HEK293 (cell line): ENCODE data around the gene PLD6.

ENCODE experiments used
- GLIS2 ChIP-seq: fragments of 450-650 bp; formaldehyde crosslinking; IDR thresholded peaks from 2 replicates; pipeline ENCODE4 v1.5.1; 2016; ENCODE audit warnings: missing biosample characterization, missing genetic modification characterization
- HOXD13 ChIP-seq: sonication (generic); formaldehyde crosslinking; IDR thresholded peaks from 2 replicates; pipeline ENCODE4 v1.8.0; 2022; ENCODE audit warnings: missing genetic modification reagents, borderline replicate concordance
- KLF8 ChIP-seq: fragments of 450-650 bp; formaldehyde crosslinking; IDR thresholded peaks from 2 replicates; pipeline ENCODE4 v1.5.1; 2016; ENCODE audit warnings: missing biosample characterization, missing genetic modification characterization
- REST ChIP-seq: fragments of 450-650 bp; formaldehyde crosslinking; IDR thresholded peaks from 2 replicates; pipeline ENCODE4 v1.5.1; 2016; ENCODE audit warnings: missing biosample characterization, missing genetic modification characterization
- ZEB2 ChIP-seq: fragments of 450-650 bp; formaldehyde crosslinking; IDR thresholded peaks from 2 replicates; pipeline ENCODE4 v1.5.1; 2016; ENCODE audit warnings: missing biosample characterization, missing genetic modification characterization
- ZFP37 ChIP-seq: fragments of 450-650 bp; formaldehyde crosslinking; IDR thresholded peaks from 2 replicates; pipeline ENCODE4 v1.5.1; 2016; ENCODE audit warnings: missing biosample characterization, missing genetic modification characterization
- ZNF138 ChIP-seq: fragments of 450-650 bp; formaldehyde crosslinking; IDR thresholded peaks from 2 replicates; pipeline ENCODE4 v1.5.1; 2016; ENCODE audit warnings: missing biosample characterization, missing genetic modification characterization, borderline replicate concordance
- ZNF302 ChIP-seq: fragments of 450-650 bp; formaldehyde crosslinking; IDR thresholded peaks from 2 replicates; pipeline ENCODE4 v1.5.1; 2016; ENCODE audit warnings: missing biosample characterization, missing genetic modification characterization, low read depth
- ZNF404 ChIP-seq: fragments of 450-650 bp; formaldehyde crosslinking; IDR thresholded peaks from 2 replicates; pipeline ENCODE4 v1.5.1; 2017; ENCODE audit warnings: missing biosample characterization, missing genetic modification characterization
- ZNF510 ChIP-seq: fragments of 450-650 bp; formaldehyde crosslinking; IDR thresholded peaks from 2 replicates; pipeline ENCODE4 v1.5.1; 2018; ENCODE audit warnings: mild to moderate bottlenecking, missing genetic modification characterization, missing biosample characterization; ENCODE audit not compliant: insufficient replicate concordance
- ZNF549 ChIP-seq: fragments of 450-650 bp; IDR thresholded peaks from 2 replicates; pipeline ENCODE4 v1.5.1; 2018; ENCODE audit warnings: missing biosample characterization, missing genetic modification characterization, mild to moderate bottlenecking, inconsistent platforms, moderate library complexity
- ZNF777 ChIP-seq: fragments of 450-650 bp; formaldehyde crosslinking; IDR thresholded peaks from 2 replicates; pipeline ENCODE4 v1.5.1; 2017; ENCODE audit warnings: missing biosample characterization, missing genetic modification characterization, borderline replicate concordance
- ZNF830 ChIP-seq: fragments of 450-650 bp; IDR thresholded peaks from 2 replicates; pipeline ENCODE4 v1.5.0; 2018; ENCODE audit warnings: missing biosample characterization, missing genetic modification characterization, low read depth, mild to moderate bottlenecking, moderate library complexity
- TF ChIP-seq, protein P1 (sequence below): fragments of 450-650 bp; formaldehyde crosslinking; IDR thresholded peaks from 2 replicates; pipeline ENCODE4 v1.5.1; 2016; ENCODE audit warnings: missing biosample characterization, missing genetic modification characterization

GRCh38 chr17:17176341-17176740 is 29.8 kb downstream of the PLD6 start:
- no peak for TF ChIP-seq ZNF138 (tag by site-specific recombination)
- TF ChIP-seq, protein P1, sequence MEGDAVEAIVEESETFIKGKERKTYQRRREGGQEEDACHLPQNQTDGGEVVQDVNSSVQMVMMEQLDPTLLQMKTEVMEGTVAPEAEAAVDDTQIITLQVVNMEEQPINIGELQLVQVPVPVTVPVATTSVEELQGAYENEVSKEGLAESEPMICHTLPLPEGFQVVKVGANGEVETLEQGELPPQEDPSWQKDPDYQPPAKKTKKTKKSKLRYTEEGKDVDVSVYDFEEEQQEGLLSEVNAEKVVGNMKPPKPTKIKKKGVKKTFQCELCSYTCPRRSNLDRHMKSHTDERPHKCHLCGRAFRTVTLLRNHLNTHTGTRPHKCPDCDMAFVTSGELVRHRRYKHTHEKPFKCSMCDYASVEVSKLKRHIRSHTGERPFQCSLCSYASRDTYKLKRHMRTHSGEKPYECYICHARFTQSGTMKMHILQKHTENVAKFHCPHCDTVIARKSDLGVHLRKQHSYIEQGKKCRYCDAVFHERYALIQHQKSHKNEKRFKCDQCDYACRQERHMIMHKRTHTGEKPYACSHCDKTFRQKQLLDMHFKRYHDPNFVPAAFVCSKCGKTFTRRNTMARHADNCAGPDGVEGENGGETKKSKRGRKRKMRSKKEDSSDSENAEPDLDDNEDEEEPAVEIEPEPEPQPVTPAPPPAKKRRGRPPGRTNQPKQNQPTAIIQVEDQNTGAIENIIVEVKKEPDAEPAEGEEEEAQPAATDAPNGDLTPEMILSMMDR (tag by site-specific recombination) = no peak
- no peak for TF ChIP-seq HOXD13 (CRISPR knock-in tag)
- no peak for TF ChIP-seq ZNF302 (tag by site-specific recombination)
- TF ChIP-seq GLIS2 (tag by site-specific recombination) = no peak
- no peak for TF ChIP-seq ZNF404
- no peak for TF ChIP-seq KLF8 (tag by site-specific recombination)
- no peak for TF ChIP-seq REST
- no peak for TF ChIP-seq ZNF549 (tag by site-specific recombination)
- TF ChIP-seq ZFP37 (tag by site-specific recombination) = no peak
- no peak for TF ChIP-seq ZEB2 (tag by site-specific recombination)
- TF ChIP-seq ZNF510 (tag by site-specific recombination) = no peak
- TF ChIP-seq ZNF830 (tag by site-specific recombination) = no peak
- no peak for TF ChIP-seq ZNF777
